Gastrocnemius medialis (tissue), 4 donors: ENCODE results near the gene GRAPL.
"Not testable (repeated sequence)": the region's sequence is repeated elsewhere in the genome, so short reads cannot be mapped to it uniquely, and the experiment has no call there.

ENCODE experiments used
- CTCF ChIP-seq, 5 experiments: fragments of 450-650 bp in 3 of 5; fragments of 200-600 bp in 2 of 5; sonication (generic) in 2 of 5; IDR thresholded peaks in 4 of 5; conservative IDR thresholded peaks in 1 of 5; 1 replicate in 4 of 5; 2 replicates in 1 of 5; pipeline ENCODE4 v1.5.1; 2016 to 2019; ENCODE audit warnings: antibody characterized with exemption in 5 of 5, mild to moderate bottlenecking in 3 of 5, moderate library complexity in 3 of 5
- POLR2A ChIP-seq, 2 donors: fragments of 450-650 bp; IDR thresholded peaks; one replicate each; pipeline ENCODE4 v1.6.1; 2017; ENCODE audit warnings: antibody characterized with exemption in 2 of 2, mild to moderate bottlenecking in 2 of 2, moderate library complexity in 2 of 2

DNA sequence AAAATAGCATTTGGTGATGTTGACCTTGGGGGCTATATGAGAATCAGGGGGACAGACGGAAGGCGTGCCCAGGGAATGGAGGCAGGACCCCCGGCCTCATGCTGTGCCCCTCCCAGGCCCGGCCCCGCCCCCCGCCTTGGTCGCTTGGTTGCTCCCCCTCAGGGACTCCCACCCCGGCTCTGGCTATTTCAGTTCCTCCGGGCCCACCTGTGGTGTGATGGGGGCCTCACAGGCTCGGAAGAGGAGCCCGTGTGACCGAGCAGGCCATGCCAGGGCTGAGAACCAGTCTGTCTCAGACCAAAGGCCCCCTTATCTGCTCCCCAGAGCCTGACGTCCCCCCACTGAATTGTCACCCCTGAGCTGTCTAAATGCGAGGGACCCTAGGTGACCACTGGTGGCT, 4.4 kb downstream of the GRAPL start:
- not testable (repeated sequence) for TF ChIP-seq CTCF (IDR thresholded peaks at IDR 0.05 in 4 of 5, conservative IDR thresholded peaks at IDR 0.05 in 1 of 5); POLR2A (IDR thresholded peaks at IDR 0.05)
